Measurements from ENCODE around the gene MTNR1B.

DNA sequence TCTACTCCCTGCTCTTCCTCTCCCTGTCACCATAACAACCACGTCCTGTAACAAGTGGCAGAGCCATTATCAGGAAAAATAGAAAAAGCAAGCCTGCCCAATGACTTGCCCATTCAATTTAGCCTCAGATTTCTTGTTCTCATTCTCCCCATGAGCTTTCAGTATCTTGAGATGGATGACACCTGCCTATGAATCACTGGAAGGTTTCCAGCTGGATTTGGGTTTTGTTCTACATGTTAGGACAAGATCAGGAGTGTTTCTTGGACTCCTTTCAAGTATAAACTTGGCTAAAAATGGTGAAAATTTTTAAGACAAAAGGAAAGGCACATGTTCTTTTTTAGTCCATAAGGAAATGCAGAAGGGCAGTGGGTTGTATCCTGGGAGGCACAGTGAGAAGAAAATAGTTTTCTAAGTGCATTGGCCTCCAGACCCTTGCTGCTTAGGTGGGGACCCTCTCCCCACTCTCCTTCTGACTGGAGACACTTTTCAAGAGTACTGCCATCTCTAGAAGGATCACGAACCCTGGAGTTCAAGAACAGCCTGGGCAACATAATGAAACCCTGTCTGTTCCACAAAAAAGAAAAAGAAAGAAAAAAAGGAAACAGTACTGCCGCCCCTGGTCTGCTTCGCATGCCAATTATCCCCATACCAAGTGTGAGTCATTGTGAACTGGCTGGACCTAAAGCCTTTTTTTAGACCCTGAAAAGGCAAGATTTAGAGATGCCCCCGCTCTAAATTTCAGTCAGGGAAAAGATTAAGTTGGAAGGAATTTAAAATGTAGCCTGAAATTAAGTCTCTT, 51.0 kb downstream of the MTNR1B start:
- TF ChIP-seq, protein P1, sequence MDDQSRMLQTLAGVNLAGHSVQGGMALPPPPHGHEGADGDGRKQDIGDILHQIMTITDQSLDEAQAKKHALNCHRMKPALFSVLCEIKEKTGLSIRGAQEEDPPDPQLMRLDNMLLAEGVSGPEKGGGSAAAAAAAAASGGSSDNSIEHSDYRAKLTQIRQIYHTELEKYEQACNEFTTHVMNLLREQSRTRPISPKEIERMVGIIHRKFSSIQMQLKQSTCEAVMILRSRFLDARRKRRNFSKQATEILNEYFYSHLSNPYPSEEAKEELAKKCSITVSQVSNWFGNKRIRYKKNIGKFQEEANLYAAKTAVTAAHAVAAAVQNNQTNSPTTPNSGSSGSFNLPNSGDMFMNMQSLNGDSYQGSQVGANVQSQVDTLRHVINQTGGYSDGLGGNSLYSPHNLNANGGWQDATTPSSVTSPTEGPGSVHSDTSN (CRISPR knock-in tag; IDR thresholded peaks at IDR 0.05): no peak
- TF ChIP-seq, protein P2, sequence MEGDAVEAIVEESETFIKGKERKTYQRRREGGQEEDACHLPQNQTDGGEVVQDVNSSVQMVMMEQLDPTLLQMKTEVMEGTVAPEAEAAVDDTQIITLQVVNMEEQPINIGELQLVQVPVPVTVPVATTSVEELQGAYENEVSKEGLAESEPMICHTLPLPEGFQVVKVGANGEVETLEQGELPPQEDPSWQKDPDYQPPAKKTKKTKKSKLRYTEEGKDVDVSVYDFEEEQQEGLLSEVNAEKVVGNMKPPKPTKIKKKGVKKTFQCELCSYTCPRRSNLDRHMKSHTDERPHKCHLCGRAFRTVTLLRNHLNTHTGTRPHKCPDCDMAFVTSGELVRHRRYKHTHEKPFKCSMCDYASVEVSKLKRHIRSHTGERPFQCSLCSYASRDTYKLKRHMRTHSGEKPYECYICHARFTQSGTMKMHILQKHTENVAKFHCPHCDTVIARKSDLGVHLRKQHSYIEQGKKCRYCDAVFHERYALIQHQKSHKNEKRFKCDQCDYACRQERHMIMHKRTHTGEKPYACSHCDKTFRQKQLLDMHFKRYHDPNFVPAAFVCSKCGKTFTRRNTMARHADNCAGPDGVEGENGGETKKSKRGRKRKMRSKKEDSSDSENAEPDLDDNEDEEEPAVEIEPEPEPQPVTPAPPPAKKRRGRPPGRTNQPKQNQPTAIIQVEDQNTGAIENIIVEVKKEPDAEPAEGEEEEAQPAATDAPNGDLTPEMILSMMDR (tag by site-specific recombination; IDR thresholded peaks at IDR 0.05): no peak
- no peak for TF ChIP-seq ZNF211 (tag by site-specific recombination; IDR thresholded peaks at IDR 0.05; ENCODE audit: low read depth)
- TF ChIP-seq ZNF530 (tag by site-specific recombination; IDR thresholded peaks at IDR 0.05; ENCODE audit: low read depth): no peak
- no peak for TF ChIP-seq TCF7L2 (IDR thresholded peaks at IDR 0.05; ENCODE audit: borderline replicate concordance, low read depth, low read length)
